Smooth muscle cell (in vitro differentiated cells): Measurements from ENCODE around the gene ABHD16A. TPM values are rescaled to one million over a fixed set of nuclear protein-coding genes. Genes with fewer than 3 reads are reported as not detected.

Experiments used
- microRNA-seq: library from miRNA; unstranded; fragments of <30 nt; microRNA quantifications from one replicate; pipeline ENCODE4, GENCODE V29; 2016; ENCODE audit warnings: borderline number of aligned reads
- polyA plus RNA-seq: library from polyadenylated mRNA; unstranded; fragments of >200 nt; fragmentation: Nextera tagmentation; extraction: Ambion mirVana; gene quantifications from 2 replicates; pipeline ENCODE4 v1.2.1, GENCODE V29; 2016
- small RNA-seq: library from RNA; depleted of rRNA; stranded (forward); fragments of <200 nt; gene quantifications from one replicate; pipeline ENCODE3, GENCODE V24; 2014
- total RNA-seq: library from RNA; depleted of rRNA; stranded (reverse); fragments of >200 nt; gene quantifications from 2 replicates; pipeline ENCODE4 v1.2.3, GENCODE V29; 2014

Gene ABHD16A
- total and polyA plus RNA-seq, 2 experiments from 2014 or later, result 24.9 to 39.9 TPM

Small RNAs within 50 kb of the gene (microRNA-seq; reads per million reads assigned to microRNA genes)
- 4.7 reads per million for gene MIR4646

Small RNAs within 50 kb of the gene (small RNA-seq; reads per million reads assigned to genes)
- not detected for gene LY6G6D
- not detected for gene MIR4646
- gene RF00019, result not detected

Other genes with a start within 250 kb of the ABHD16A start
Only the 30 nearest of the 39 such genes appear.
- gene ATP6V1G2, start 156.7 kb downstream of the ABHD16A start, total RNA-seq, result 0.90 and 1.0 TPM in 2 replicates
- 2.3 and 2.4 TPM in 2 replicates for gene ATP6V1G2, start 156.7 kb downstream of the ABHD16A start, polyA plus RNA-seq
- gene NFKBIL1, start 155.7 kb downstream of the ABHD16A start, total RNA-seq, result 8.1 and 28.2 TPM in 2 replicates
- 23.5 and 25.9 TPM in 2 replicates for gene NFKBIL1, start 155.7 kb downstream of the ABHD16A start, polyA plus RNA-seq
- 1.8 TPM in 1 of 2 replicates, not detected in the other for gene LTA, start 131.0 kb downstream of the ABHD16A start, total RNA-seq
- 0.74 TPM in 1 of 2 replicates, not detected in the other for gene LTA, start 131.0 kb downstream of the ABHD16A start, polyA plus RNA-seq
- gene TNF, start 127.8 kb downstream of the ABHD16A start, total RNA-seq, result 0.94 and 3.0 TPM in 2 replicates
- gene TNF, start 127.8 kb downstream of the ABHD16A start, polyA plus RNA-seq, result 1.5 and 2.4 TPM in 2 replicates
- gene LTB, start 120.9 kb downstream of the ABHD16A start, total RNA-seq, result 1.5 TPM in 1 of 2 replicates, not detected in the other
- 0.75 and 6.3 TPM in 2 replicates for gene LTB, start 120.9 kb downstream of the ABHD16A start, polyA plus RNA-seq
- gene LST1, start 117.0 kb downstream of the ABHD16A start, total RNA-seq, result not detected in 2 replicates
- gene LST1, start 117.0 kb downstream of the ABHD16A start, polyA plus RNA-seq, result 1.4 and 1.7 TPM in 2 replicates
- gene NCR3, start 110.3 kb downstream of the ABHD16A start, total RNA-seq, result not detected in 2 replicates
- gene NCR3, start 110.3 kb downstream of the ABHD16A start, polyA plus RNA-seq, result 0.22 and 0.48 TPM in 2 replicates
- gene AIF1, start 88.1 kb downstream of the ABHD16A start, total RNA-seq, result not detected in 2 replicates
- not detected in 2 replicates for gene AIF1, start 88.1 kb downstream of the ABHD16A start, polyA plus RNA-seq
- 44.7 and 47.6 TPM in 2 replicates for gene PRRC2A, start 82.6 kb downstream of the ABHD16A start, total RNA-seq
- gene PRRC2A, start 82.6 kb downstream of the ABHD16A start, polyA plus RNA-seq, result 58.0 and 75.3 TPM in 2 replicates
- 75.9 and 123 TPM in 2 replicates for gene BAG6, start 50.7 kb downstream of the ABHD16A start, total RNA-seq
- 74.8 and 85.8 TPM in 2 replicates for gene BAG6, start 50.7 kb downstream of the ABHD16A start, polyA plus RNA-seq
- gene APOM, start 47.4 kb downstream of the ABHD16A start, total RNA-seq, result 2.3 and 2.7 TPM in 2 replicates
- 1.1 and 2.7 TPM in 2 replicates for gene APOM, start 47.4 kb downstream of the ABHD16A start, polyA plus RNA-seq
- gene C6orf47, start 42.5 kb downstream of the ABHD16A start, total RNA-seq, result 7.1 and 8.9 TPM in 2 replicates
- gene C6orf47, start 42.5 kb downstream of the ABHD16A start, polyA plus RNA-seq, result 15.5 and 20.1 TPM in 2 replicates
- gene GPANK1, start 38.3 kb downstream of the ABHD16A start, total RNA-seq, result 12.5 and 17.2 TPM in 2 replicates
- gene GPANK1, start 38.3 kb downstream of the ABHD16A start, polyA plus RNA-seq, result 19.6 and 20.1 TPM in 2 replicates
- 228 and 313 TPM in 2 replicates for gene CSNK2B, start 37.2 kb downstream of the ABHD16A start, total RNA-seq
- gene CSNK2B, start 37.2 kb downstream of the ABHD16A start, polyA plus RNA-seq, result 195 and 226 TPM in 2 replicates
- gene LY6G5B, start 33.3 kb downstream of the ABHD16A start, total RNA-seq, result 1.5 and 7.5 TPM in 2 replicates
- 5.6 and 16.2 TPM in 2 replicates for gene LY6G5B, start 33.3 kb downstream of the ABHD16A start, polyA plus RNA-seq
- gene LY6G5C, start 22.3 kb downstream of the ABHD16A start, total RNA-seq, result 0.18 and 0.67 TPM in 2 replicates
- 3.8 and 5.2 TPM in 2 replicates for gene LY6G5C, start 22.3 kb downstream of the ABHD16A start, polyA plus RNA-seq
- not detected in 2 replicates for gene LY6G6F, start 3.5 kb upstream of the ABHD16A start, total RNA-seq
- not detected in 2 replicates for gene LY6G6F, start 3.5 kb upstream of the ABHD16A start, polyA plus RNA-seq
- gene LY6G6D, start 12.0 kb upstream of the ABHD16A start, total RNA-seq, result not detected in 2 replicates
- not detected in 2 replicates for gene LY6G6D, start 12.0 kb upstream of the ABHD16A start, polyA plus RNA-seq
- gene LY6G6C, start 18.4 kb upstream of the ABHD16A start, total RNA-seq, result 3.8 and 5.2 TPM in 2 replicates
- gene LY6G6C, start 18.4 kb upstream of the ABHD16A start, polyA plus RNA-seq, result 3.9 and 7.2 TPM in 2 replicates
- 0.09 TPM in 1 of 2 replicates, not detected in the other for gene MPIG6B, start 20.0 kb upstream of the ABHD16A start, total RNA-seq
- 1.1 TPM in 1 of 2 replicates, not detected in the other for gene MPIG6B, start 20.0 kb upstream of the ABHD16A start, polyA plus RNA-seq
- gene DDAH2, start 26.0 kb upstream of the ABHD16A start, total RNA-seq, result 62.9 and 104 TPM in 2 replicates
- gene DDAH2, start 26.0 kb upstream of the ABHD16A start, polyA plus RNA-seq, result 122 and 134 TPM in 2 replicates
- 373 and 417 TPM in 2 replicates for gene CLIC1, start 33.2 kb upstream of the ABHD16A start, total RNA-seq
- gene CLIC1, start 33.2 kb upstream of the ABHD16A start, polyA plus RNA-seq, result 610 and 628 TPM in 2 replicates
- gene MSH5, start 36.7 kb upstream of the ABHD16A start, total RNA-seq, result 10.6 and 15.4 TPM in 2 replicates
- 4.7 and 10.5 TPM in 2 replicates for gene MSH5, start 36.7 kb upstream of the ABHD16A start, polyA plus RNA-seq
- gene SAPCD1, start 59.3 kb upstream of the ABHD16A start, total RNA-seq, result not detected in 2 replicates
- 1.4 and 1.8 TPM in 2 replicates for gene SAPCD1, start 59.3 kb upstream of the ABHD16A start, polyA plus RNA-seq
- gene VWA7, start 74.0 kb upstream of the ABHD16A start, total RNA-seq, result 0.22 and 0.58 TPM in 2 replicates
- gene VWA7, start 74.0 kb upstream of the ABHD16A start, polyA plus RNA-seq, result 0.08 and 0.28 TPM in 2 replicates
- 31.9 and 60.8 TPM in 2 replicates for gene VARS1, start 92.4 kb upstream of the ABHD16A start, total RNA-seq
- gene VARS1, start 92.4 kb upstream of the ABHD16A start, polyA plus RNA-seq, result 76.9 and 80.8 TPM in 2 replicates
- gene LSM2, start 103.6 kb upstream of the ABHD16A start, total RNA-seq, result 62.0 and 91.2 TPM in 2 replicates
- 73.6 and 81.6 TPM in 2 replicates for gene LSM2, start 103.6 kb upstream of the ABHD16A start, polyA plus RNA-seq
- gene HSPA1L, start 112.0 kb upstream of the ABHD16A start, total RNA-seq, result 0.63 and 0.94 TPM in 2 replicates
- 0.19 and 1.0 TPM in 2 replicates for gene HSPA1L, start 112.0 kb upstream of the ABHD16A start, polyA plus RNA-seq
- gene HSPA1A, start 112.2 kb upstream of the ABHD16A start, total RNA-seq, result 52.6 and 59.5 TPM in 2 replicates
- 61.2 and 71.6 TPM in 2 replicates for gene HSPA1A, start 112.2 kb upstream of the ABHD16A start, polyA plus RNA-seq
- 33.6 and 43.1 TPM in 2 replicates for gene HSPA1B, start 124.4 kb upstream of the ABHD16A start, total RNA-seq
- 30.7 and 36.7 TPM in 2 replicates for gene HSPA1B, start 124.4 kb upstream of the ABHD16A start, polyA plus RNA-seq